ENCODE results near the gene TRPM8. TPM values are rescaled to one million over a fixed set of nuclear protein-coding genes. Genes with fewer than 3 reads are reported as not detected.
"Not testable (repeated sequence)": the region's sequence is repeated elsewhere in the genome, so short reads cannot be mapped to it uniquely, and the experiment has no call there.

TRPM8 gene
- polyA plus RNA-seq, 2 of the 4 experiments (the other 2 are of a cell fraction): 0.25 to 0.97 TPM

DNA sequence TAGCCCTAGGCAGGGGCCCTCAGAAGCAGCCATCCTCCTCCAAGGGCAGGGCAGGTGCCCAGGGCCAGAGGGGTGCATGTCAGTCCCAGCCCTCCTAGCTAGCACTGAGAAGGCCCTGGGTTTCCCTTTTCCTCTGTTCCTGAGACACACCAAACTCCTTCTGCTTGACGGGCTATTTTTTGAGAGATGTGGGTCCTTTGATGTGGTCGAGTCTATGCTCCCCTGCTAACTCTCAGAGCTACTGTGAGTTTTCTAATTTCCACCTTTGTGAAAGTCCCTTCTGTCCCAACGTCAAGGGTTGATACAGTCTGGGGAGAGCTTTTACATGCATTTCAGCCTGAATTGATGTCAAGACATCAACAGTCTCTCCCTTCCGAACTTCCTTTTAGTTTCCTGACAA, 51.4 kb downstream of the TRPM8 start:
- POLR2A ChIA-PET: no interaction called here

DNA sequence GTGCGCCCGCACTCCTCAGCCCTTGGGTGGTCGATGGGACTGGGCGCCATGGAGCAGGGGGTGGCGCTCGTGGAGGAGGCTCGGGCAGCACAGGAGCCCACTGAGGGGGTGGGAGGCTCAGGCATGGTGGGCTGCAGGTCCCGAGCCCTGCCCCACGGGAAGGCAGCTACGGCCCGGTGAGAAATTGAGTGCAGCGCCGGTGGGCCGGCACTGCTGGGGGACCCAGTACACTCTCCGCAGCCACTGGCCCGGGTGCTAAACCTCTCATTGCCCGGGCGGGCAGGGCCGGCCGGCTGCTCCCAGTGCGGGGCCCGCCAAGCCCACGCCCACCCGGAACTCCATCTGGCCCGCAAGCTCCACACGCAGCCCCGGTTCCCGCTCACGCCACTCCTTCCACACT, 55.3 kb downstream of the TRPM8 start:
- 94% methylated on average over 18 of the region's 29 CpGs for WGBS (ENCODE audit: missing lambda C conversion rate)
- H3K4me2 ChIP-seq; POLR2A ChIA-PET; DNase-seq (ENCODE audit: low read depth in 1 of 2, low spot score in 1 of 2); ATAC-seq; FAIRE-seq; H3K9me3 ChIP-seq; H3K4me3 ChIP-seq: not testable (repeated sequence)
- H3K27ac ChIP-seq: peak overlapping the region; percentile 84 to 98; a peak in 4 of 6 replicates
- CTCF ChIA-PET: interaction anchor here (1.2 to 2.6 kb wide), 4 partner anchors 115 to 909 kb away, joined by 3 to 10 read pairs (median 4); no protein-coding TSS in a partner anchor
- peaks cover 43% of the 10 kb centered on the region for H3K4me1 ChIP-seq

More for the DNA sequence above, 51.4 kb downstream of the TRPM8 start:
- H3K4me1 ChIP-seq: peaks cover 11% of the 10 kb centered on the region
- H3K4me3 ChIP-seq: no peak overlapping the region
- FAIRE-seq (no peak), DNase-seq (ENCODE audit: low read depth in 1 of 2, low spot score in 1 of 2) (no peak), ATAC-seq (no peak)
- H3K9me3 ChIP-seq: no peaks in the 10 kb centered on the region
- WGBS (ENCODE audit: missing lambda C conversion rate): 73% methylated on average over 4 of the region's 4 CpGs
- TF ChIP-seq, protein P1, sequence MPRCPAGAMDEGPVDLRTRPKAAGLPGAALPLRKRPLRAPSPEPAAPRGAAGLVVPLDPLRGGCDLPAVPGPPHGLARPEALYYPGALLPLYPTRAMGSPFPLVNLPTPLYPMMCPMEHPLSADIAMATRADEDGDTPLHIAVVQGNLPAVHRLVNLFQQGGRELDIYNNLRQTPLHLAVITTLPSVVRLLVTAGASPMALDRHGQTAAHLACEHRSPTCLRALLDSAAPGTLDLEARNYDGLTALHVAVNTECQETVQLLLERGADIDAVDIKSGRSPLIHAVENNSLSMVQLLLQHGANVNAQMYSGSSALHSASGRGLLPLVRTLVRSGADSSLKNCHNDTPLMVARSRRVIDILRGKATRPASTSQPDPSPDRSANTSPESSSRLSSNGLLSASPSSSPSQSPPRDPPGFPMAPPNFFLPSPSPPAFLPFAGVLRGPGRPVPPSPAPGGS (IDR thresholded peaks at IDR 0.05): no peak
- TF ChIP-seq NPAS2 (CRISPR knock-in tag; IDR thresholded peaks at IDR 0.05; ENCODE audit: borderline replicate concordance): no peak
- no peak for TF ChIP-seq PHF8 (IDR thresholded peaks at IDR 0.05; ENCODE audit: borderline replicate concordance, low read depth)
- no peak for TF ChIP-seq ZC3H11A (IDR thresholded peaks at IDR 0.05)
- TF ChIP-seq NFE2L2 (conservative IDR thresholded peaks at IDR 0.05; ENCODE audit: low read length): no peak
- TF ChIP-seq CEBPB (IDR thresholded peaks at IDR 0.05): no peak
- no peak for TF ChIP-seq HOXB5 (CRISPR knock-in tag; IDR thresholded peaks at IDR 0.05)
- TF ChIP-seq FOXS1 (CRISPR knock-in tag; IDR thresholded peaks at IDR 0.05): no peak
- H3K27ac ChIP-seq: peak overlapping the region; percentile 10 to 30; a peak in 4 of 6 replicates
- H3K4me2 ChIP-seq: no peak overlapping the region
- CTCF ChIA-PET: interaction anchor here (1.2 kb wide), 1 partner anchor 111 kb away, joined by 3 read pairs; no protein-coding TSS in a partner anchor

DNA sequence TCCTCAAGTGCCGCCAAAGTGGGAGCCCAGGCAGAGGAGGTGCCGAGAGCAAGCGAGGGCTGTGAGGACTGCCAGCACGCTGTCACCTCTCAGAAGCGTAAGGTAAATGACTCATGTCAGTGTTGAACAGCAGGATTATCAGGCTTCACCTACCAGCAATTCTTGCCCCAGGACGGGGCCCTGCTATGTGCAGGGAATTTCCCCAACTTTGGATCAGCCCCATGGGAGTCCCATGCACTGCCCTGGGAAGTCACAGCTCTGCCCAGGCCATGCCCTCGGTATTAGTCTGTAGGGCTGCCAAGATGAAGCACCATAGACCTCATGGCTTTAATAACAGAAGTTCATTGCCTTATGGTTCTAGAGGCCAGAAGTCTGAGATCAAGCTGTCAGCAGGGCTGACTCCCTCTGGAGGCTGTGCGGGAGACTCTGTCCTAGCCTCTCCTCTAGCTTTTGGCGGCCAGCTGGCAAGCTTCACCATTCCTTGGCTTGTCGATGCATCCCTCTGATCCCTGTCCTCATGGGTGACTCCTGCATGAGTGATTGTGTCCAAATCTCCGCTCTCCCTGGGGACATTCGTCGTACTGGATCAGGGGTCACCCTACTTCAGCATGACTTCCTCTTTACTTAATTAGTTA, 55.9 kb downstream of the TRPM8 start:
- H3K9me3 ChIP-seq: no peaks in the 10 kb centered on the region
- TF ChIP-seq, protein P2, sequence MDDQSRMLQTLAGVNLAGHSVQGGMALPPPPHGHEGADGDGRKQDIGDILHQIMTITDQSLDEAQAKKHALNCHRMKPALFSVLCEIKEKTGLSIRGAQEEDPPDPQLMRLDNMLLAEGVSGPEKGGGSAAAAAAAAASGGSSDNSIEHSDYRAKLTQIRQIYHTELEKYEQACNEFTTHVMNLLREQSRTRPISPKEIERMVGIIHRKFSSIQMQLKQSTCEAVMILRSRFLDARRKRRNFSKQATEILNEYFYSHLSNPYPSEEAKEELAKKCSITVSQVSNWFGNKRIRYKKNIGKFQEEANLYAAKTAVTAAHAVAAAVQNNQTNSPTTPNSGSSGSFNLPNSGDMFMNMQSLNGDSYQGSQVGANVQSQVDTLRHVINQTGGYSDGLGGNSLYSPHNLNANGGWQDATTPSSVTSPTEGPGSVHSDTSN (IDR thresholded peaks at IDR 0.05): no peak
- TF ChIP-seq NFE2L2 (conservative IDR thresholded peaks at IDR 0.05; ENCODE audit: low read length) (no peak), HEYL (CRISPR knock-in tag; IDR thresholded peaks at IDR 0.05) (no peak), POLR2AphosphoS2 (conservative IDR thresholded peaks at IDR 0.05; ENCODE audit: low read length) (no peak), KDM1A (IDR thresholded peaks at IDR 0.05; ENCODE audit: low read depth) (no peak), CBX2 (IDR thresholded peaks at IDR 0.05; ENCODE audit: borderline replicate concordance, low read depth) (no peak), ZFP36 (IDR thresholded peaks at IDR 0.05; ENCODE audit: borderline replicate concordance, partially characterized antibody) (no peak), HDAC2 (IDR thresholded peaks at IDR 0.05) (no peak), FOSB (CRISPR knock-in tag; IDR thresholded peaks at IDR 0.05) (no peak), HOXB5 (CRISPR knock-in tag; IDR thresholded peaks at IDR 0.05) (no peak), MYC (IDR thresholded peaks at IDR 0.05; ENCODE audit: borderline replicate concordance, low read length) (no peak), RFX5 (IDR thresholded peaks at IDR 0.05) (no peak), EHF (CRISPR knock-in tag; IDR thresholded peaks at IDR 0.05) (no peak)
- TF ChIP-seq, protein P3, sequence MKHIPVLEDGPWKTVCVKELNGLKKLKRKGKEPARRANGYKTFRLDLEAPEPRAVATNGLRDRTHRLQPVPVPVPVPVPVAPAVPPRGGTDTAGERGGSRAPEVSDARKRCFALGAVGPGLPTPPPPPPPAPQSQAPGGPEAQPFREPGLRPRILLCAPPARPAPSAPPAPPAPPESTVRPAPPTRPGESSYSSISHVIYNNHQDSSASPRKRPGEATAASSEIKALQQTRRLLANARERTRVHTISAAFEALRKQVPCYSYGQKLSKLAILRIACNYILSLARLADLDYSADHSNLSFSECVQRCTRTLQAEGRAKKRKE (CRISPR knock-in tag; IDR thresholded peaks at IDR 0.05; ENCODE audit: low read depth): no peak
- TF ChIP-seq, protein P4, sequence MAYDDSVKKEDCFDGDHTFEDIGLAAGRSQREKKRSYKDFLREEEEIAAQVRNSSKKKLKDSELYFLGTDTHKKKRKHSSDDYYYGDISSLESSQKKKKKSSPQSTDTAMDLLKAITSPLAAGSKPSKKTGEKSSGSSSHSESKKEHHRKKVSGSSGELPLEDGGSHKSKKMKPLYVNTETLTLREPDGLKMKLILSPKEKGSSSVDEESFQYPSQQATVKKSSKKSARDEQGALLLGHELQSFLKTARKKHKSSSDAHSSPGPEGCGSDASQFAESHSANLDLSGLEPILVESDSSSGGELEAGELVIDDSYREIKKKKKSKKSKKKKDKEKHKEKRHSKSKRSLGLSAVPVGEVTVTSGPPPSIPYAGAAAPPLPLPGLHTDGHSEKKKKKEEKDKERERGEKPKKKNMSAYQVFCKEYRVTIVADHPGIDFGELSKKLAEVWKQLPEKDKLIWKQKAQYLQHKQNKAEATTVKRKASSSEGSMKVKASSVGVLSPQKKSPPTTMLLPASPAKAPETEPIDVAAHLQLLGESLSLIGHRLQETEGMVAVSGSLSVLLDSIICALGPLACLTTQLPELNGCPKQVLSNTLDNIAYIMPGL (CRISPR knock-in tag; IDR thresholded peaks at IDR 0.05; ENCODE audit: borderline replicate concordance): no peak
- TF ChIP-seq, protein P5, sequence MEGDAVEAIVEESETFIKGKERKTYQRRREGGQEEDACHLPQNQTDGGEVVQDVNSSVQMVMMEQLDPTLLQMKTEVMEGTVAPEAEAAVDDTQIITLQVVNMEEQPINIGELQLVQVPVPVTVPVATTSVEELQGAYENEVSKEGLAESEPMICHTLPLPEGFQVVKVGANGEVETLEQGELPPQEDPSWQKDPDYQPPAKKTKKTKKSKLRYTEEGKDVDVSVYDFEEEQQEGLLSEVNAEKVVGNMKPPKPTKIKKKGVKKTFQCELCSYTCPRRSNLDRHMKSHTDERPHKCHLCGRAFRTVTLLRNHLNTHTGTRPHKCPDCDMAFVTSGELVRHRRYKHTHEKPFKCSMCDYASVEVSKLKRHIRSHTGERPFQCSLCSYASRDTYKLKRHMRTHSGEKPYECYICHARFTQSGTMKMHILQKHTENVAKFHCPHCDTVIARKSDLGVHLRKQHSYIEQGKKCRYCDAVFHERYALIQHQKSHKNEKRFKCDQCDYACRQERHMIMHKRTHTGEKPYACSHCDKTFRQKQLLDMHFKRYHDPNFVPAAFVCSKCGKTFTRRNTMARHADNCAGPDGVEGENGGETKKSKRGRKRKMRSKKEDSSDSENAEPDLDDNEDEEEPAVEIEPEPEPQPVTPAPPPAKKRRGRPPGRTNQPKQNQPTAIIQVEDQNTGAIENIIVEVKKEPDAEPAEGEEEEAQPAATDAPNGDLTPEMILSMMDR (IDR thresholded peaks at IDR 0.05): no peak
- TF ChIP-seq, protein P6, sequence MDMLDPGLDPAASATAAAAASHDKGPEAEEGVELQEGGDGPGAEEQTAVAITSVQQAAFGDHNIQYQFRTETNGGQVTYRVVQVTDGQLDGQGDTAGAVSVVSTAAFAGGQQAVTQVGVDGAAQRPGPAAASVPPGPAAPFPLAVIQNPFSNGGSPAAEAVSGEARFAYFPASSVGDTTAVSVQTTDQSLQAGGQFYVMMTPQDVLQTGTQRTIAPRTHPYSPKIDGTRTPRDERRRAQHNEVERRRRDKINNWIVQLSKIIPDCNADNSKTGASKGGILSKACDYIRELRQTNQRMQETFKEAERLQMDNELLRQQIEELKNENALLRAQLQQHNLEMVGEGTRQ (IDR thresholded peaks at IDR 0.05): no peak
- 87% methylated on average over 12 of the region's 13 CpGs for WGBS (ENCODE audit: missing lambda C conversion rate)
- ATAC-seq (no peak), DNase-seq (ENCODE audit: low read depth in 1 of 2, low spot score in 1 of 2) (no peak), FAIRE-seq (no peak)
- H3K4me1 ChIP-seq: peaks cover 49% of the 10 kb centered on the region
- CTCF ChIA-PET: interaction anchor here (1.2 to 5.6 kb wide), 8 partner anchors 26 to 908 kb away, joined by 3 to 60 read pairs (median 8); no protein-coding TSS in a partner anchor
- H3K27ac ChIP-seq: peak overlapping the region; percentile 84 to 98
- POLR2A ChIA-PET: no interaction called here
- H3K4me3 ChIP-seq: no peak overlapping the region
- no peak overlapping the region for H3K4me2 ChIP-seq
